OCI-LY3 (cell line): ENCODE measurements around the gene ATP2B1.

ENCODE experiments used
- H2AFZ ChIP-seq: fragments of 200-600, 300-600 bp; shearing (Covaris generic); 2 replicates; pipeline ENCODE4 v1.6.0; 2014; ENCODE audit warnings: antibody characterized with exemption, low read depth, low read length
- H3K27ac ChIP-seq: fragments of 200-600, 300-600 bp; sonication (generic); 2 replicates; pipeline ENCODE4 v1.5.1; 2014; ENCODE audit warnings: mild to moderate bottlenecking, low read length, moderate library complexity, mixed read lengths
- H3K27me3 ChIP-seq: fragments of 200-600, 300-600 bp; sonication (generic); 2 replicates; pipeline ENCODE4 v1.6.1; 2014; ENCODE audit warnings: low read depth, low read length, mixed read lengths
- H3K36me3 ChIP-seq: fragments of 200-600, 300-600 bp; sonication (generic); replicated peaks from 2 replicates; pipeline ENCODE3; 2014; ENCODE audit warnings: low read depth, low read length, mixed read lengths
- H3K4me1 ChIP-seq: fragments of 300-600, 200-600 bp; sonication (generic); 2 replicates; pipeline ENCODE4 v1.6.1; 2014; ENCODE audit warnings: low read length, mixed read lengths
- H3K4me2 ChIP-seq: fragments of 200-600, 300-600 bp; sonication (generic); 2 replicates; pipeline ENCODE4 v1.6.1; 2014; ENCODE audit warnings: low read length, mixed read lengths
- H3K4me3 ChIP-seq: fragments of 300-600, 200-600 bp; sonication (generic); 2 replicates; pipeline ENCODE4 v1.5.1; 2014; ENCODE audit warnings: antibody characterized with exemption, mild to moderate bottlenecking, low read length, moderate library complexity
- H3K79me2 ChIP-seq: fragments of 300-600, 200-600 bp; shearing (Covaris generic); 2 replicates; pipeline ENCODE4 v1.6.1; 2014; ENCODE audit warnings: mild to moderate bottlenecking, low read length, mixed read lengths
- H3K9ac ChIP-seq: fragments of 300-600, 200-600 bp; shearing (Covaris generic); 2 replicates; pipeline ENCODE4 v1.6.0; 2014; ENCODE audit warnings: mild to moderate bottlenecking, low read length, moderate library complexity
- H3K9me3 ChIP-seq: fragments of 200-600, 300-600 bp; shearing (Covaris generic); 2 replicates; pipeline ENCODE4 v1.6.1; 2014; ENCODE audit warnings: low read length, mixed read lengths; ENCODE audit not compliant: insufficient read depth
- H4K20me1 ChIP-seq: fragments of 200-600, 300-600 bp; sonication (generic); 2 replicates; pipeline ENCODE4 v1.6.1; 2016; ENCODE audit warnings: low read length, mixed read lengths; ENCODE audit not compliant: insufficient read depth
- EZH2phosphoT487 ChIP-seq: fragments of 200-600 bp; shearing (Covaris generic); IDR thresholded peaks from 2 replicates; pipeline ENCODE4 v1.6.1; 2018; ENCODE audit warnings: antibody characterized with exemption, mixed run types, low read depth
- TF ChIP-seq, protein P1 (sequence below): fragments of 200-600, 300-600 bp; sonication (generic); IDR thresholded peaks from 2 replicates; pipeline ENCODE4 v1.5.1; 2014; ENCODE audit warnings: antibody characterized with exemption, low read length, low read depth

Gene ATP2B1

GRCh38 chr12:89710873-89711750, 2.5 kb upstream of the ATP2B1 start:
- H3K79me2 ChIP-seq = peaks cover 25% of the 10 kb centered on the region
- no peak overlapping the region; the same call in 1 of the 2 replicates for H3K9ac ChIP-seq
- no peak overlapping the region for H2AFZ ChIP-seq
- no peak for TF ChIP-seq EZH2phosphoT487
- TF ChIP-seq, protein P1, sequence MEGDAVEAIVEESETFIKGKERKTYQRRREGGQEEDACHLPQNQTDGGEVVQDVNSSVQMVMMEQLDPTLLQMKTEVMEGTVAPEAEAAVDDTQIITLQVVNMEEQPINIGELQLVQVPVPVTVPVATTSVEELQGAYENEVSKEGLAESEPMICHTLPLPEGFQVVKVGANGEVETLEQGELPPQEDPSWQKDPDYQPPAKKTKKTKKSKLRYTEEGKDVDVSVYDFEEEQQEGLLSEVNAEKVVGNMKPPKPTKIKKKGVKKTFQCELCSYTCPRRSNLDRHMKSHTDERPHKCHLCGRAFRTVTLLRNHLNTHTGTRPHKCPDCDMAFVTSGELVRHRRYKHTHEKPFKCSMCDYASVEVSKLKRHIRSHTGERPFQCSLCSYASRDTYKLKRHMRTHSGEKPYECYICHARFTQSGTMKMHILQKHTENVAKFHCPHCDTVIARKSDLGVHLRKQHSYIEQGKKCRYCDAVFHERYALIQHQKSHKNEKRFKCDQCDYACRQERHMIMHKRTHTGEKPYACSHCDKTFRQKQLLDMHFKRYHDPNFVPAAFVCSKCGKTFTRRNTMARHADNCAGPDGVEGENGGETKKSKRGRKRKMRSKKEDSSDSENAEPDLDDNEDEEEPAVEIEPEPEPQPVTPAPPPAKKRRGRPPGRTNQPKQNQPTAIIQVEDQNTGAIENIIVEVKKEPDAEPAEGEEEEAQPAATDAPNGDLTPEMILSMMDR = no peak
- peaks cover 12% of the 10 kb centered on the region for H3K4me1 ChIP-seq
- H3K27ac ChIP-seq = no peak overlapping the region
- H4K20me1 ChIP-seq = peaks cover 9% of the 10 kb centered on the region
- 0 out of 2 replicates have a peak, but pooled peaks cover 6% of the 10 kb centered on the region for H3K27me3 ChIP-seq
- peak overlapping the region; percentile 96 for H3K4me3 ChIP-seq
- peak overlapping the region; percentile 84 for H3K4me2 ChIP-seq
- no peaks in the 10 kb centered on the region for H3K36me3 ChIP-seq
- 0 out of 2 replicates have a peak, but pooled peaks cover 1% of the 10 kb centered on the region for H3K9me3 ChIP-seq

DNA sequence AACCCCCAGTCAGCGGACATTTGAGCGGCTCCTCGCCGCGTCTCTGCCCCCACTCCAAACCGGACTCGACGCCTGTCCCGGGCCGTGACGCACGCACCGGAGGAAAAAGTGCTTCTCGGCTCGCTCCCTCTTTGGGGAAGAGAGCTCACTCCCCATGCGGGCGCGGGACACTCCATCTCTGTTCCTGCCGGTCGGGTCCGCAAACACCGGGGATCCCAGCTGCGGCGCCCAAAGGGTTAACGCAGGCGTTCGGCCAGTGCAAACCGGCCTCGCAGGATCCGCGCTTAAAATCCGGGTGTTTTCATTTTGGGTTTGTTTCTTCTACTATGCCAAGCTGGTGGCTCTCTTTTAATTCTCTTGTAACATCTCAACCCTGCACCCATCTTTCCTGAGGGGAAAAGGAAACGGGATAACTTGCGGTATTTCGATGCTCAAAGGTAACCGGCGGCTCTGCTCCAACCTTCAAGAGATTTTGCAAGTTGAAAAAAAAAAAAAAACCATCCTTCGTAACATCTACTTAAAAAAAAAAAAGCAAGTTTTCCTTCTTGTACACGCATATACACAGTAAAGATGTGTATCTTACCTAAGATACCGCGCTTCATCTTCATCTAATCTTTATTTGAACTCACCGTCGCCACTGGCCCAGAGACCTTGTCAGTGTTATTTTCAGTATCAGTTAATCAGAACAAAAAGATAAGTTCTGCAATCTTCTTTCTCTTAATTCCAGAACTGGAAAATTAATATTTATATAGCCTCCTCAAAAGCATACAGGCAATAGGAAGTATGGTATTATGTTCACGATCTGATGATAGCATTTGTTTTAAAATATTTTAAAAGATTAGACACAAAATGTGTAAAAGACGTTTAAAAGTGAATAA, 1.6 kb upstream of the ATP2B1 start:
- no peaks in the 10 kb centered on the region for H3K9me3 ChIP-seq
- H3K4me2 ChIP-seq = peak overlapping the region; percentile 84
- peaks cover 33% of the 10 kb centered on the region for H3K79me2 ChIP-seq
- H3K9ac ChIP-seq = peak overlapping the region; percentile 62
- H3K4me3 ChIP-seq = peak overlapping the region; percentile 96
- peak overlapping the region; percentile 43; the same call in 1 of the 2 replicates for H2AFZ ChIP-seq
- H3K36me3 ChIP-seq = no peaks in the 10 kb centered on the region
- 0 out of 2 replicates have a peak, but pooled peaks cover 6% of the 10 kb centered on the region for H3K27me3 ChIP-seq
- peaks cover 17% of the 10 kb centered on the region for H3K4me1 ChIP-seq
- H4K20me1 ChIP-seq = peaks cover 18% of the 10 kb centered on the region
- H3K27ac ChIP-seq = peak overlapping the region; percentile 34
- TF ChIP-seq, protein P1 = no peak
- no peak for TF ChIP-seq EZH2phosphoT487

DNA sequence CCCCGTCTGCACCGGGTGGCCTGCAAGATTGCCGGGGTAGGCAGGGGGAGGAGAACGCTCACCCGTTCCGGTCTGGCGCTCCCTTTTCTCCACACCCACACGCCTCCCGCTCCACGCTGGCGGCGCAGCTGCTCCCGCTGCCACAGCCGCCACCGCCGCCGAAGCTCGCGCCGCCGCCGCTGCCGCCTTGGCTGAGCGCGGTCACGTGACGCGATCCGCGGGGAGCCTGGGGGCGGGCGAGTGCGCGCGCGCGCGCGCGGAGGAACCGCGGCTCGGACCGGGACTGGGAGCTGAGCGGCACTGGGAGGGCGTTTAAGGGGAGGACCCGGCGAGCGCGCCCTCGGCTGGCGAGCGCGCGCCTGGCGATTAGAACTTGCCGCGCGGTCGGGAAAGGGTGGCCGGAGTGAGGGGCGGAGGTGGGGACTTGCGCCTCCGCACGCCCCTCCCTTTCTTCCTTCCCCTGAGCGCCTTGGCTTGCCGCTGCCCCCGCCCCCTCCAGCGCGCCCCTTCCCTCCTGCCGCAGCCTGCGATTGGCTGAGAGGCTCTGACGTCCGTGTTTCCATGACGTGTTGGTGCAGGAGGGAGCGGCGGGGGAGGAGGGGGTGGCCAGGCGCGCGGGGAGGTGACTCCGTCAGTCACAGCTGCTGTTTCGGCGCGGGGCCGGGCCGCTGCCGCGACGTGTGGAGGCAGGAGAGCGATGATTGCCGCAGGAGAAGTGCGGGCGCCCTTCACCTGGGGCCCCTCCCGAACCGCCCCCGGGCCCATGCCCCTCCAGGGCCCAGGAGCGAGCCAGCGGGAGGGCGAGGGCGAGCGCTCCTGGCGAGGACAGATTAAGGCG, 738 bp upstream of the ATP2B1 start:
- Histone ChIP-seq H3K79me2 (peaks cover 42% of the 10 kb centered on the region), H3K27ac (peak overlapping the region; percentile 91), H3K27me3 (0 out of 2 replicates have a peak, but pooled peaks cover 6% of the 10 kb centered on the region), H4K20me1 (peaks cover 26% of the 10 kb centered on the region), H3K4me3 (peak overlapping the region; percentile 96), H3K36me3 (no peaks in the 10 kb centered on the region), H3K9me3 (no peaks in the 10 kb centered on the region), H3K9ac (peak overlapping the region; percentile 94), H3K4me2 (peak overlapping the region; percentile 84), H2AFZ (peak overlapping the region; percentile 55; the same call in 1 of the 2 replicates), H3K4me1 (peaks cover 21% of the 10 kb centered on the region)
- no peak for TF ChIP-seq EZH2phosphoT487
- TF ChIP-seq, protein P1 = no peak
